HG02938 (cell line): ENCODE results near the gene MIER2.
"Not testable (repeated sequence)": the region's sequence is repeated elsewhere in the genome, so short reads cannot be mapped to it uniquely, and the experiment has no call there.

ENCODE experiments used
- ATAC-seq: cut with Tn5 transposase; IDR thresholded peaks from one replicate; pipeline ENCODE4 v1.9.1; 2021; ENCODE audit warnings: mild to moderate bottlenecking, moderate library complexity; ENCODE audit not compliant: unreplicated experiment

The MIER2 gene

GRCh38 chr19:262125-262524 is 82.5 kb downstream of the MIER2 start:
- no peak for ATAC-seq

DNA sequence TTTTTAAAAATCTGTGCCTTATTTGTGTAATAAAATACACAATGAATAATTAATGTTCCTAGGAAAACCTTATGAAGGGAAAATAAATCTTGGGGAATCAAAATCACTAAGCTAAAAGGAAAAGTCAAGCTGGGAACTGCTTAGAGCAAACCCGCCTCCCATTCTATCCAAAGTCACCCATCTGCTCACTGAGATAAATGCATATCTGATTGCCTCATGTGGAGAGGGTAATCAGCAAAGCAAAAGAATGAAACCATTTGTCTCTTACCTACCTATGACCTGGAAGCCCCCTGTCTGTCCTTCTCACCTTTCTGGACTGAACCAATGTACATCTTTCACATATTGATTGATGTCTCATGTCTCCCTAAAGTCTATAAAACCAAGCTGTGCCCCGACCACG is 87.8 kb downstream of the MIER2 start:
- ATAC-seq, result not testable (repeated sequence)
